ENCODE data around the gene ALCAM.

DNA sequence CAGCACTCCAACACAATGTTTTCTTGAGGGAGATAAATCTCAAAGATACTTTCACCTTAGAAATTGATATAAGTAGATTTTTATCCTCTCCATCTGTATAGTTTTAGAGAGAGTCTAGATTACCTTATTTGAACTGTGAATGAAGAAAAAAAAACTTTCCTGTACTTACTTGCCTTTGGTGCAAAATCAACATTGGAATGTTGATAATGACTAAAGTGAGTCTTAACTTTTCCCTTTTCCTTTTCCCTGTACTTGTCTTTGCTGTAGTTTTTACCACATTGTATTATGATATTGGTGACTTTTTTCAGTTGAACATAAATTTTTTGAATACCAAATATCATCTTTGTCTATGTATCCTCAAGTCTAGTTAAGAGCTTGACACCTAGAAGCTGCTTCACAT is 6.7 kb downstream of the ALCAM start:
- TF ChIP-seq CTCF (conservative IDR thresholded peaks at IDR 0.05; ENCODE audit: low read length): no peak
- no peak for TF ChIP-seq EZH2phosphoT487 (IDR thresholded peaks at IDR 0.05; ENCODE audit: borderline replicate concordance, low read depth, low read length)

All from OCI-LY7 (cell line).